H9 (cell line): ENCODE results near the gene PLEKHG7. TPM values are rescaled to one million over a fixed set of nuclear protein-coding genes. Genes with fewer than 3 reads are reported as not detected.

Experiments
- DNase-seq: peaks from one replicate; pipeline ENCODE4 v3.0.0-alpha.2; 2017
- H2AFZ ChIP-seq: one replicate; pipeline ENCODE4 v1.6.1; 2013; ENCODE audit warnings: mild to moderate bottlenecking, low read length, control low read depth, moderate library complexity
- H2AK5ac ChIP-seq: 2 replicates; pipeline ENCODE4 v1.6.1; 2013; ENCODE audit warnings: low read length, control low read depth, mixed read lengths; ENCODE audit not compliant: insufficient read length
- H2BK120ac ChIP-seq: one replicate; pipeline ENCODE4 v1.6.1; 2013; ENCODE audit warnings: low read depth, mild to moderate bottlenecking, low read length, control low read depth, inconsistent platforms; ENCODE audit not compliant: poor library complexity, severe bottlenecking
- H2BK12ac ChIP-seq: 2 replicates; pipeline ENCODE4 v1.6.1; 2013; ENCODE audit warnings: low read length, control low read depth, mixed read lengths, low read depth; ENCODE audit not compliant: insufficient read length
- H2BK15ac ChIP-seq: 2 replicates; pipeline ENCODE4 v1.6.1; 2013; ENCODE audit warnings: low read depth, low read length, control low read depth
- H2BK20ac ChIP-seq: one replicate; pipeline ENCODE4 v1.6.1; 2013; ENCODE audit warnings: low read depth, mild to moderate bottlenecking, low read length, control low read depth, inconsistent platforms; ENCODE audit not compliant: poor library complexity, severe bottlenecking
- H2BK5ac ChIP-seq: 2 replicates; pipeline ENCODE4 v1.6.1; 2013; ENCODE audit warnings: low read length, control low read depth, mixed read lengths; ENCODE audit not compliant: insufficient read length
- H3K14ac ChIP-seq: 2 replicates; pipeline ENCODE4 v1.6.1; 2013; ENCODE audit warnings: low read length, control low read depth; ENCODE audit not compliant: insufficient read depth
- H3K18ac ChIP-seq: 2 replicates; pipeline ENCODE4 v1.6.1; 2013; ENCODE audit warnings: low read depth, mild to moderate bottlenecking, mixed read lengths, low read length, control low read depth; ENCODE audit not compliant: insufficient read length
- H3K23ac ChIP-seq: 2 replicates; pipeline ENCODE4 v1.6.1; 2013; ENCODE audit warnings: low read length, control low read depth, mixed read lengths, low read depth; ENCODE audit not compliant: insufficient read length
- H3K23me2 ChIP-seq: 2 replicates; pipeline ENCODE4 v1.6.1; 2013; ENCODE audit warnings: low read depth, mild to moderate bottlenecking, mixed read lengths, low read length, control low read depth; ENCODE audit not compliant: insufficient read length, poor library complexity, severe bottlenecking
- H3K27ac ChIP-seq: 2 replicates; pipeline ENCODE4 v1.5.1; 2013; ENCODE audit warnings: low read length, control low read depth, mixed read lengths, low read depth; ENCODE audit not compliant: insufficient read length
- H3K27me3 ChIP-seq: 2 replicates; pipeline ENCODE4 v1.6.1; 2013; ENCODE audit warnings: low read length, control low read depth, inconsistent platforms; ENCODE audit not compliant: insufficient read depth
- H3K4ac ChIP-seq: 2 replicates; pipeline ENCODE4 v1.6.1; 2013; ENCODE audit warnings: low read depth, mild to moderate bottlenecking, control low read depth, inconsistent platforms, low read length, moderate library complexity
- H3K4me1 ChIP-seq: 2 replicates; pipeline ENCODE4 v1.6.1; 2013; ENCODE audit warnings: low read length, control low read depth, inconsistent platforms; ENCODE audit not compliant: insufficient read depth
- H3K4me2 ChIP-seq: 2 replicates; pipeline ENCODE4 v1.6.1; 2013; ENCODE audit warnings: low read length, control low read depth, mixed read lengths; ENCODE audit not compliant: insufficient read length, insufficient read depth
- H3K56ac ChIP-seq: 2 replicates; pipeline ENCODE4 v1.6.1; 2013; ENCODE audit warnings: low read depth, mild to moderate bottlenecking, mixed read lengths, low read length, control low read depth; ENCODE audit not compliant: insufficient read length
- H3K79me1 ChIP-seq: 2 replicates; pipeline ENCODE4 v1.6.1; 2013; ENCODE audit warnings: low read depth, mild to moderate bottlenecking, moderate library complexity, low read length, control low read depth, inconsistent platforms; ENCODE audit not compliant: insufficient read depth, poor library complexity, severe bottlenecking
- H3K79me2 ChIP-seq: 2 replicates; pipeline ENCODE4 v1.6.1; 2013; ENCODE audit warnings: low read length, control low read depth, inconsistent platforms; ENCODE audit not compliant: insufficient read depth
- H3K9ac ChIP-seq: 2 replicates; pipeline ENCODE4 v1.6.1; 2013; ENCODE audit warnings: low read length, control low read depth, mixed read lengths; ENCODE audit not compliant: insufficient read length; ENCODE audit errors: extremely low read depth
- H3K9me3 ChIP-seq: one replicate; pipeline ENCODE4 v1.6.1; 2013; ENCODE audit warnings: low read depth, low read length, inconsistent platforms; ENCODE audit not compliant: control insufficient read depth
- H3T11ph ChIP-seq: one replicate; pipeline ENCODE4 v1.6.1; 2013; ENCODE audit warnings: mild to moderate bottlenecking, low read length, control low read depth, inconsistent platforms
- H4K20me1 ChIP-seq: one replicate; pipeline ENCODE4 v1.6.1; 2013; ENCODE audit not compliant: control insufficient read depth, insufficient read length, insufficient read depth
- H4K5ac ChIP-seq: 2 replicates; pipeline ENCODE4 v1.6.1; 2013; ENCODE audit warnings: low read depth, mild to moderate bottlenecking, mixed read lengths, low read length, control low read depth; ENCODE audit not compliant: insufficient read length
- H4K8ac ChIP-seq: replicated peaks from 2 replicates; pipeline ENCODE4 v1.6.1; 2013; ENCODE audit warnings: low read length, control low read depth, mixed read lengths, low read depth; ENCODE audit not compliant: insufficient read length
- H4K91ac ChIP-seq: 2 replicates; pipeline ENCODE4 v1.6.1; 2013; ENCODE audit warnings: low read depth, mild to moderate bottlenecking, moderate library complexity, mixed read lengths, low read length, control low read depth; ENCODE audit not compliant: insufficient read length
- H3K27ac Mint-ChIP-seq, 3 experiments: 2 replicates in 2 of 3; 3 replicates in 1 of 3; pipeline ENCODE4 v1.8.0; 2020 to 2021; ENCODE audit warnings: mixed read lengths in 3 of 3, mild to moderate bottlenecking in 1 of 3, moderate library complexity in 1 of 3
- H3K27me3 Mint-ChIP-seq: 2 replicates; pipeline ENCODE4 v1.8.0; 2021; ENCODE audit warnings: low read depth, mild to moderate bottlenecking, moderate library complexity, mixed read lengths
- H3K36me3 Mint-ChIP-seq, 3 experiments: 2 replicates in 2 of 3; 3 replicates in 1 of 3; pipeline ENCODE4 v1.8.0; 2020 to 2021; ENCODE audit warnings: low read depth in 3 of 3, mixed read lengths in 3 of 3; ENCODE audit not compliant: insufficient read depth in 1 of 3
- H3K4me1 Mint-ChIP-seq, 2 experiments: 2 replicates each; pipeline ENCODE4 v1.8.0; 2020; ENCODE audit warnings: mixed read lengths in 2 of 2
- H3K4me3 Mint-ChIP-seq, 2 experiments: 2 replicates in 1 of 2; 3 replicates in 1 of 2; pipeline ENCODE4 v1.8.0; 2020 to 2021; ENCODE audit warnings: mild to moderate bottlenecking in 2 of 2, mixed read lengths in 2 of 2, moderate library complexity in 1 of 2
- H3K9me3 Mint-ChIP-seq, 2 experiments: 2 replicates in 1 of 2; 3 replicates in 1 of 2; pipeline ENCODE4 v1.8.0; 2020; ENCODE audit warnings: mild to moderate bottlenecking in 2 of 2, mixed read lengths in 2 of 2, moderate library complexity in 1 of 2
- CTCF ChIP-seq: fragments of 200-600 bp; sonication (generic); conservative IDR thresholded peaks from 3 replicates; pipeline ENCODE4 v1.8.0; 2021; ENCODE audit warnings: antibody characterized with exemption, mild to moderate bottlenecking
- WGBS: extraction: QIAGEN DNeasy Blood & Tissue Kit; methylation state at CpG from one replicate; pipeline ENCODE4 v1.1.7; 2013; ENCODE audit warnings: missing lambda C conversion rate, low lambda C conversion rate, mixed read lengths; ENCODE audit not compliant: insufficient read length; ENCODE audit errors: extremely low coverage; 5-methylcytosine and 5-hydroxymethylcytosine counted together
- total RNA-seq: library from RNA; stranded (reverse); gene quantifications from 2 replicates; pipeline ENCODE4 v1.2.1, GENCODE V29; 2021

The PLEKHG7 gene
- total RNA-seq, 1 experiment from 2014 or later, result not detected

- Mint-ChIP-seq H3K27me3 (no peaks in the 10 kb centered on the region), H3K36me3 (peaks cover 3 to 7% (median 5%) of the 10 kb centered on the region in 3 experiments; a peak in 6 of 7 replicates), H3K9me3 (peaks cover 8 to 13% of the 10 kb centered on the region in 2 experiments), H3K27ac (no peak overlapping the region), H3K4me1 (no peaks in the 10 kb centered on the region; a peak in 1 of 4 replicates), H3K4me3 (no peak overlapping the region)
- Histone ChIP-seq H4K20me1 (no peaks in the 10 kb centered on the region), H3K9me3 (no peaks in the 10 kb centered on the region), H2BK5ac (no peak overlapping the region), H4K91ac (no peak overlapping the region), H2AFZ (no peak overlapping the region), H3K4me2 (no peak overlapping the region), H3K23me2 (no peaks in the 10 kb centered on the region), H3K27me3 (no peaks in the 10 kb centered on the region), H3K9ac (no peak overlapping the region), H3K14ac (no peak overlapping the region), H3T11ph (no peak overlapping the region), H3K4me1 (no peaks in the 10 kb centered on the region), H2BK20ac (no peak overlapping the region), H3K56ac (no peak overlapping the region), H3K79me1 (no peaks in the 10 kb centered on the region), H2BK120ac (no peak overlapping the region), H3K79me2 (no peaks in the 10 kb centered on the region), H3K18ac (no peak overlapping the region), H4K8ac (no peak overlapping the region), H3K4ac (no peak overlapping the region), H3K27ac (no peak overlapping the region), H2AK5ac (no peak overlapping the region), H4K5ac (no peak overlapping the region), H2BK12ac (no peak overlapping the region), H2BK15ac (no peak overlapping the region), H3K23ac (no peak overlapping the region)
- no CpG with 5 or more reads among the region's 3 CpGs for WGBS
- no peak for TF ChIP-seq CTCF
- DNase-seq, result no peak
Measured at GRCh38 chr12:92722897-92723296, 20.1 kb downstream of the PLEKHG7 start.
